ENCODE data around the gene ARHGAP21.

The ARHGAP21 gene

DNA sequence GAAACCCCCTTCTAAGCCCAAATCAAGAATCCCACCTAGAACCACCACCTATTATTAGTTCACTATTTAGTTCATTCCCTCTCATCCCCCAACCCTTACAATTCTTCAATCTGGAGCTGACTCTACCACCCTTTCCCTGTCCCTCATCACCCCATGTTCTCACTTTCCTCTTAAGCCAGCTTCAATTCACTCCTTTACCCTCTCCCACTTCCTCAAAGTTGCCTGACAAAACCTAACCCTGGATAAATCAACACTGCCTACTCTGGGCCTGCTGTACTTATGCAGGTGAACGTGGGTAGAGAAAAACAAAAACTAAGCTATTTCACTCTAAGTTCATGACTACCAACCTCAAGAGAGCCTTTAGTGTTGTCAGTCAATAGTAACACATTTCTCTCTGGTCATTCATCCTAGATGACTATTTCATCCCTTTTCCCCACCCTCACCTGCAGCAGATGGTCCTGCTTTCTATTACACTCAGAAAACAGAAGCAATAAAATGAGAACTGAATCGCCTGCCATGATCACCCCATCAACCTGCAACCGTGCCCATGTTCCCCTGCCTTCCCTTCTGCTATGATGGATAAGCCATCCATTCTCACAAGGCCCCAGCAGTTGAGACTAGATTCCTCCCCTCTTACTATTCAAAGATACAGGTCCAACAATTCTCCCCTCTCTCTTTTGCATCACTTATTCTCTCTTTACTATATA lies 52.6 kb downstream of the ARHGAP21 start:
- TF ChIP-seq, protein P1, sequence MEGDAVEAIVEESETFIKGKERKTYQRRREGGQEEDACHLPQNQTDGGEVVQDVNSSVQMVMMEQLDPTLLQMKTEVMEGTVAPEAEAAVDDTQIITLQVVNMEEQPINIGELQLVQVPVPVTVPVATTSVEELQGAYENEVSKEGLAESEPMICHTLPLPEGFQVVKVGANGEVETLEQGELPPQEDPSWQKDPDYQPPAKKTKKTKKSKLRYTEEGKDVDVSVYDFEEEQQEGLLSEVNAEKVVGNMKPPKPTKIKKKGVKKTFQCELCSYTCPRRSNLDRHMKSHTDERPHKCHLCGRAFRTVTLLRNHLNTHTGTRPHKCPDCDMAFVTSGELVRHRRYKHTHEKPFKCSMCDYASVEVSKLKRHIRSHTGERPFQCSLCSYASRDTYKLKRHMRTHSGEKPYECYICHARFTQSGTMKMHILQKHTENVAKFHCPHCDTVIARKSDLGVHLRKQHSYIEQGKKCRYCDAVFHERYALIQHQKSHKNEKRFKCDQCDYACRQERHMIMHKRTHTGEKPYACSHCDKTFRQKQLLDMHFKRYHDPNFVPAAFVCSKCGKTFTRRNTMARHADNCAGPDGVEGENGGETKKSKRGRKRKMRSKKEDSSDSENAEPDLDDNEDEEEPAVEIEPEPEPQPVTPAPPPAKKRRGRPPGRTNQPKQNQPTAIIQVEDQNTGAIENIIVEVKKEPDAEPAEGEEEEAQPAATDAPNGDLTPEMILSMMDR (IDR thresholded peaks at IDR 0.05): no peak

DNA sequence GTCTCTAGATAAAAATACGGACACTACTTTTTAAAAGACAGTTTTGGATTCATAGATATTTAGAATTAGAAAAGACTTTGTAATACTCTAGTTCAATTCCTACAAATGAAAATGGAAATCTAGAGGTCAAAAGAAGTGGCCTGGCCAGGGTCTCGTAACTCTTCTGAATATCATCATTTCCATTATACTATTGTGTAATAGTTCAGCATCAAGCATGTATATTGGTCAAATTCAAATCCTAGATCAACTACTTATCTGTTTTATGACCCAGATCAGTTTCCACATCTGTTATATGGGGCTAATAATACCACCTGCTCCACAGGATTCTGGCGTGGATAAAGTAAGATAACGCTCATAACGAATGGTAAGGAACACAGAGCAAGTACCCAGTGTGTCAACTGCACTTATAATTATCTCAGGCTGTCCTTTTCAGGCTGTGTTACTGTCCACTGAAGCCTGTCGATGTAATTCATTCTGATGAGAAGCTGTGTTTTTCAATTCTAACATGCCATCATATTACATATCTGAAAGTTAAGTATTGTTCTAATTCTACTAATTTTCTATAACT lies 54.3 kb downstream of the ARHGAP21 start:
- TF ChIP-seq, protein P1 (IDR thresholded peaks at IDR 0.05): no peak

DNA sequence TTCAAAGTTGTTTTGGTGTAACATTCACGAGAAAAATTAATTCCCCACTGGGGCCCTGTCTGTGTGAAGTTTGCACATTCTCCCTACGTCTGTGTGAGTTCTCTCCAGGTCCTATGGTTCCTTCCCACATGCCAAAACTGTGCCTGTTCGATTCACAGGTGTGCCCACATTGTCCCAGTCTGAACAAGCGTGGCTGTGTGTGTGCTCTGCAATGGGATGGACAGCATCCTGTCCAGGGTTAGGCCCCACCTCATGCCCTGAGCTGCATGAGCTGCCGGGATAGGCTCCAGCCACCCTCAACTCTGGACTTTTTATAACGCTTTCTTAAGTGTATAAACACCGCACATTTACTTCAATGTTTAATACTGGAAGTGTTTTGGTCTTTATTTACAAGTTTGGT lies 55.4 kb downstream of the ARHGAP21 start:
- TF ChIP-seq, protein P1 (IDR thresholded peaks at IDR 0.05): no peak

DNA sequence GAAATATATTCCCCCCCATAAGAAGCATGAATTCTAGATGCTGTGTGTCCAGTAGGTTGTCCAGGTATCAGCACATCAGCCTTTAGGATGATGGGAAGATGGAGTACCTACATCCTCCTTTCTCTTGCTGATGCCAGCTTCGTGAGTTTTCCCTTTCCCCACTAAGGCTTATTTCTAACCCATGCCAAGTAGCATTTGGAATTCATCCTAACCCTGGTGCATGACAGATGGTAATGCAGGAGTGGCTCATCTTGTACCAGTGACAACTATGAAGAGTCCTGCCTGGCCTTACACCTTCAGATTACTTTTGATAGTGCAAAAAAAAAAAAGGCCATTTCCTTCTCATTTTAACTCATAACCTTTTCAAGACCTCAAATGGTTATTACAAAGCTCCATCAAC lies 58.7 kb downstream of the ARHGAP21 start:
- TF ChIP-seq, protein P1 (IDR thresholded peaks at IDR 0.05): no peak

DNA sequence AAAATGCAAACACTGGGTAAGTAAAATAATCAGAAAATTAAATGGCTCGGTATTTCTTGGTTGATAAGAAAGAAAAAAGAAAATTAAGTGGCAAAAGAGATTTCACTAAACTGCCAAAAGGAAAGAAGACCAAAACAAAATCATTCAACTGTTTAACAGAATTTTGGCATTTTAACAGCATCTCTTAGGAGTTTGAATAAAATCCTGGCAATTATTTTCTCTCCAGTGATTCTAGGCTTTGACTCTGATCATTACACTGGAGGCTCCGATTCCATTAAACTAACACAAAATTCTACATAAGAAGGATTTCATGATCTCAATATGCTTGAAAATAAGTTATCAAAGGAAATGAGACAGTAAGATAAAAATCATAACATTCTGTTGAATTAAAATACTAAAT lies 62.3 kb downstream of the ARHGAP21 start:
- TF ChIP-seq, protein P1 (IDR thresholded peaks at IDR 0.05): no peak

DNA sequence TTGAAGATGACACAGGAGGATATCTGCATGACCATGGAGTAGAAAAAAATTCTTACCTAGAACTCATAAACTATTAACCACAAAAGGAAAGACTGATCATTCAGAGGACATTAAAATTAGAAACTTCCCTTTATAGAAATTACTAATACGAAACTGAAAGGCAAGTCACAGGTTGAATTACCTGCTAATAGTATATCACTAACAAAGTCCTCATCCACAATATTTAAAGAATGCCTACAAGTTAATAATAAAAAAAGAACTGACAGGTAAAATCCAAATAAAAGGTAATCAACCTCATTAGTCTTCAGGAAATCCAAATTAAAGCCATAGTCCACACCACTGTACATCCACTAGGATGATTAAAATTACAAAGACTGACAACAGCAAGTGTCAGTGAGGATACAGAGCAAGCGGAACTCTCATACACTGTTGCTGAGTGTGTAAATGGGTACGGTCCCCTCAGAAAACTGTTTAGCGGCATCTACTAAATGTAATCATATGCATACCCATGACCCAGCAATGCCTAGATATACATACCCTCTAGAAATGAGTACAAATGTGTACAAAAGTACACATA lies 71.2 kb downstream of the ARHGAP21 start:
- TF ChIP-seq, protein P1 (IDR thresholded peaks at IDR 0.05): no peak

DNA sequence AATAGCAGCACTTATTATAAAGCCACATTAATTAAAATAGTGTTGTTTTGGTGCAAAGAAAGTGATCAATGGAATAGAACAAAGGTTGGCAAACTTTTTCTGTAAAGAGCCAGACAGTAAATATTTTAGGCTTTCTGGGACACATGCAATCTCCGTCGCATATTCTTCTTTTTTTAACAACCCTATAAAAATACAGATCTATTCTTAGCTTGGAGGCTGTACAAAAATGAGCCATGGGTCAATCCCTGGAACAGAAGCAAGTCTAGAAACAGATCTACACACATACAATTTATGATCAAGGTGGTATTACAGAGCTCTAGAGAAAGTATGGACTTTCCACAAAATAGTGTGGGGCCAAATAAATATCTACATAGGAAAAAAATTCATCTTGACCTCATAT lies 71.8 kb downstream of the ARHGAP21 start:
- TF ChIP-seq, protein P1 (IDR thresholded peaks at IDR 0.05): no peak
